ENCODE data around the gene CMTM4.

DNA sequence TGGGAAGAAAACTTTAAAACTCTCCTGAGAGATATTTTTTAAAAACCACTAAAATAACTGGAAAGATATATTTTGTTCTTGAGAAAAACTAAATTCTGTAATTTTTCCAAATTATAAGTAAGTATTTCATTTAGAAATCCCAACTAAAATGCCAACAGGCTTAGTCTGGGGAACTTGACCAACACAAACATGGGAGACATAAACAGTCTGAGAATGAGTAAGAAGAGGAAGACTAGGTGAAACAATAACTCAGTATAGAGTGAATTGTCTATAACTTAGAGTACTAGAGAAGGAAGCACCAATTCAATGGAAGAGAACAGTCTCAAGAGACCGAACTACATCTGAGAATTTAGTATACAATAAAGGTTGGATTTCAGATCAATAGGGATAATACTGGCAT, 127.4 kb downstream of the CMTM4 start:
- TF ChIP-seq EZH2 (IDR thresholded peaks at IDR 0.05) (no peak), POLR2AphosphoS5 (IDR thresholded peaks at IDR 0.05; ENCODE audit: borderline replicate concordance, low read depth, low read length) (no peak), FOXP2 (optimal IDR thresholded peaks at IDR 0.05; ENCODE audit: control extremely low read depth, extremely low read length, insufficient read depth) (no peak)

Data from SK-N-MC (cell line).